ENCODE results near the gene TTLL10.

TTLL10 gene

GRCh38 chr1:1222575-1223225, 49.0 kb downstream of the TTLL10 start:
- DNase-seq (ENCODE audit: low read depth): no peak

GRCh38 chr1:1223321-1223720, 49.6 kb downstream of the TTLL10 start:
- DNase-seq (ENCODE audit: low read depth): no peak

GRCh38 chr1:1223891-1224290, 50.2 kb downstream of the TTLL10 start:
- no peak for DNase-seq (ENCODE audit: low read depth)

- DNase-seq (ENCODE audit: low read depth): no peak
Observed at GRCh38 chr1:1225238-1225845, 51.7 kb downstream of the TTLL10 start.

GRCh38 chr1:1225913-1226312, 52.2 kb downstream of the TTLL10 start:
- no peak for DNase-seq (ENCODE audit: low read depth)

GRCh38 chr1:1226566-1227362, 53.1 kb downstream of the TTLL10 start:
- no peak for DNase-seq (ENCODE audit: low read depth)

- DNase-seq (ENCODE audit: low read depth): no peak
Observed at GRCh38 chr1:1227386-1227785, 53.7 kb downstream of the TTLL10 start.

GRCh38 chr1:1228187-1228586, 54.5 kb downstream of the TTLL10 start:
- DNase-seq (ENCODE audit: low read depth): no peak

GRCh38 chr1:1228596-1229321, 55.1 kb downstream of the TTLL10 start:
- DNase-seq (ENCODE audit: low read depth): no peak

GRCh38 chr1:1229770-1230169, 56.1 kb downstream of the TTLL10 start:
- DNase-seq (ENCODE audit: low read depth): no peak

- no peak for DNase-seq (ENCODE audit: low read depth)
Observed at GRCh38 chr1:1230656-1231399, 57.1 kb downstream of the TTLL10 start.

- peak; percentile 77 for DNase-seq (ENCODE audit: low read depth)
Observed at GRCh38 chr1:1231400-1232207, 57.9 kb downstream of the TTLL10 start, which contains the start of gene SDF4. Gene SDF4, minus strand, starts transcription at chr1:1232001. Its CDS starts 3,229 bp downstream, at chr1:1228772.

GRCh38 chr1:1232208-1232795, 58.6 kb downstream of the TTLL10 start, which contains the start of gene B3GALT6:
Gene B3GALT6, plus strand, starts transcription at chr1:1232237. Its CDS starts 42 bp downstream, at chr1:1232279.
- no peak for DNase-seq (ENCODE audit: low read depth)

- no peak for DNase-seq (ENCODE audit: low read depth)
Observed at GRCh38 chr1:1232796-1233566, 59.3 kb downstream of the TTLL10 start.

GRCh38 chr1:1233567-1233892, 59.9 kb downstream of the TTLL10 start:
- DNase-seq (ENCODE audit: low read depth): no peak

- no peak for DNase-seq (ENCODE audit: low read depth)
Observed at GRCh38 chr1:1234180-1234808, 60.6 kb downstream of the TTLL10 start.

- no peak for DNase-seq (ENCODE audit: low read depth)
Observed at GRCh38 chr1:1235016-1235744, 61.5 kb downstream of the TTLL10 start.

GRCh38 chr1:1236176-1236763, 62.6 kb downstream of the TTLL10 start:
- DNase-seq (ENCODE audit: low read depth): no peak

All from HS-27A (cell line).